GM23338 (cell line): ENCODE measurements around the gene ERI3. TPM values are rescaled to one million over a fixed set of nuclear protein-coding genes. Genes with fewer than 3 reads are reported as not detected.

Source experiments
- ATAC-seq: fragments of 200-7000 bp; cut with Tn5 transposase; 3 replicates; pipeline ENCODE4 v1.9.1; 2020
- DNase-seq: peaks from one replicate; pipeline ENCODE4 v3.0.0-alpha.2; 2015; ENCODE audit warnings: low spot score
- H2AFZ ChIP-seq: fragments of 200-600 bp; sonication (generic); 2 replicates; pipeline ENCODE4 v1.8.0; 2016; ENCODE audit warnings: antibody characterized with exemption, mild to moderate bottlenecking, moderate library complexity
- H3F3A ChIP-seq: fragments of 200-600 bp; sonication (generic); replicated peaks from 2 replicates; pipeline ENCODE4 v1.8.0; 2017; ENCODE audit warnings: antibody characterized with exemption, mixed run types, low read depth
- H3K27ac ChIP-seq: fragments of 200-600 bp; sonication (generic); 2 replicates; pipeline ENCODE4 v1.6.1; 2016; ENCODE audit warnings: low read depth
- H3K27me3 ChIP-seq: fragments of 200-600 bp; sonication (generic); 2 replicates; pipeline ENCODE4 v1.8.0; 2016; ENCODE audit warnings: mild to moderate bottlenecking, mixed run types, moderate library complexity; ENCODE audit not compliant: insufficient read depth
- H3K36me3 ChIP-seq: fragments of 200-600 bp; sonication (generic); 2 replicates; pipeline ENCODE4 v1.8.0; 2016; ENCODE audit warnings: mild to moderate bottlenecking; ENCODE audit not compliant: insufficient read depth
- H3K4me1 ChIP-seq: fragments of 200-600 bp; sonication (generic); 2 replicates; pipeline ENCODE4 v1.8.0; 2016; ENCODE audit warnings: mild to moderate bottlenecking, moderate library complexity; ENCODE audit not compliant: insufficient read depth
- H3K4me2 ChIP-seq: fragments of 200-600 bp; sonication (generic); 2 replicates; pipeline ENCODE4 v1.7.1; 2017; ENCODE audit warnings: mixed run types
- H3K4me3 ChIP-seq: fragments of 200-600 bp; sonication (generic); 2 replicates; pipeline ENCODE4 v1.6.1; 2016; ENCODE audit warnings: mixed run types
- H3K79me2 ChIP-seq: fragments of 200-600 bp; sonication (generic); replicated peaks from 2 replicates; pipeline ENCODE4 v1.8.0; 2017; ENCODE audit warnings: mild to moderate bottlenecking; ENCODE audit not compliant: insufficient read depth
- H3K9me2 ChIP-seq: fragments of 200-600 bp; sonication (generic); 2 replicates; pipeline ENCODE4 v1.8.0; 2017; ENCODE audit not compliant: insufficient read depth
- H4K20me1 ChIP-seq: fragments of 200-600 bp; sonication (generic); replicated peaks from 2 replicates; pipeline ENCODE4 v1.8.0; 2017; ENCODE audit warnings: mild to moderate bottlenecking; ENCODE audit not compliant: insufficient read depth
- H3K27ac Mint-ChIP-seq: 2 replicates; pipeline ENCODE4 v1.8.0; 2020; ENCODE audit warnings: inconsistent platforms, mild to moderate bottlenecking, moderate library complexity, mixed read lengths
- H3K27me3 Mint-ChIP-seq: 3 replicates; pipeline ENCODE4 v1.8.0; 2022; ENCODE audit warnings: low read depth, mild to moderate bottlenecking, moderate library complexity, mixed read lengths, inconsistent platforms; ENCODE audit not compliant: insufficient read depth, poor library complexity
- H3K36me3 Mint-ChIP-seq: 3 replicates; pipeline ENCODE4 v1.8.0; 2021; ENCODE audit warnings: low read depth, mild to moderate bottlenecking, inconsistent platforms, moderate library complexity, mixed read lengths
- H3K4me1 Mint-ChIP-seq: 3 replicates; pipeline ENCODE4 v1.8.0; 2020; ENCODE audit warnings: mild to moderate bottlenecking, inconsistent platforms, mixed read lengths
- H3K4me3 Mint-ChIP-seq: 3 replicates; pipeline ENCODE4 v1.8.0; 2021; ENCODE audit warnings: moderate library complexity, mild to moderate bottlenecking, inconsistent platforms, mixed read lengths
- H3K9me3 Mint-ChIP-seq: 3 replicates; pipeline ENCODE4 v1.8.0; 2020; ENCODE audit warnings: moderate library complexity, mild to moderate bottlenecking, inconsistent platforms, mixed read lengths
- EZH2 ChIP-seq: fragments of 200-600 bp; sonication (generic); IDR thresholded peaks from one replicate; pipeline ENCODE4 v1.8.0; 2017; ENCODE audit warnings: antibody characterized with exemption, mild to moderate bottlenecking, low read depth; ENCODE audit not compliant: unreplicated experiment
- EZH2phosphoT487 ChIP-seq: fragments of 200-600 bp; sonication (generic); IDR thresholded peaks from one replicate; pipeline ENCODE4 v1.8.1; 2018; ENCODE audit warnings: antibody characterized with exemption; ENCODE audit not compliant: unreplicated experiment
- JUNB ChIP-seq: IDR thresholded peaks from one replicate; pipeline ENCODE4 v1.6.1; 2016; ENCODE audit warnings: antibody characterized with exemption; ENCODE audit not compliant: unreplicated experiment
- NANOG ChIP-seq: IDR thresholded peaks from 2 replicates; pipeline ENCODE4 v1.6.1; 2016; ENCODE audit warnings: antibody characterized with exemption, borderline replicate concordance
- ZNF114 ChIP-seq: fragments of 250-450 bp; sonication (Bioruptor Pico); IDR thresholded peaks from 2 replicates; pipeline ENCODE4 v1.5.0; 2020; ENCODE audit warnings: mild to moderate bottlenecking, moderate library complexity
- ZNF331 ChIP-seq: fragments of 250-450 bp; sonication (Bioruptor Pico); IDR thresholded peaks from 2 replicates; pipeline ENCODE4 v1.5.0; 2020; ENCODE audit warnings: low read depth, mild to moderate bottlenecking, moderate library complexity
- polyA plus RNA-seq: library from polyadenylated mRNA; unstranded; fragments of >200 nt; fragmentation: Nextera tagmentation; extraction: Ambion mirVana; gene quantifications from 2 replicates; pipeline ENCODE4 v1.2.1, GENCODE V29; 2016
- total RNA-seq: library from RNA; depleted of rRNA; stranded (reverse); fragments of >200 nt; shearing (Covaris generic); gene quantifications from 2 replicates; pipeline ENCODE4 v1.2.3, GENCODE V29; 2014
- TF ChIP-seq, protein P1 (sequence below): IDR thresholded peaks from 2 replicates; pipeline ENCODE4 v1.6.1; 2016; ENCODE audit warnings: antibody characterized with exemption
- TF ChIP-seq, protein P2 (sequence below): fragments of 250-450 bp; sonication (Bioruptor Pico); IDR thresholded peaks from 2 replicates; pipeline ENCODE4 v1.5.0; 2020; ENCODE audit warnings: mild to moderate bottlenecking, moderate library complexity
- TF ChIP-seq, protein P3 (sequence below): IDR thresholded peaks from one replicate; pipeline ENCODE4 v1.6.1; 2018; ENCODE audit warnings: antibody characterized with exemption; ENCODE audit not compliant: unreplicated experiment

The ERI3 gene
- total and polyA plus RNA-seq, 2 experiments from 2014 or later: 63.0 to 70.1 TPM

DNA sequence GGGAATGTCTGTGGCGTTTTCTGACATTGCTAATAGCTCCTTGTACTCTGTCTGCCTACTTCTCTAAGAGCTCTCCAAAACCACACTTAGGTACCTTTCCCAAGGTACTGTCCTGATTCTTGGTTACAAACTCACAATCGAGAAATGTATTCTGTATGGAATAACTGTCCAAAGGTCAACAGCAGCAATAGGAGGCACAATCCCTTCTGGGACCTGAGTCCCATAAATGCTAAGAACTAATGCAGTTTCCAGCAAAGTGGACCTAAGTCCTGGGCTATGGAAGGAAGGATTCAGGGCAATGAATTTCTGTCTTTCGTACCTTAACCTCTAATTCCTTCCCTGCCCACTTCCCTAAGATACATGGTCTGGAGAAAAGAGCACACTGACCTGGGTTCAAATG is 82.1 kb downstream of the ERI3 start:
- H3K9me3 Mint-ChIP-seq: no peaks in the 10 kb centered on the region
- H3K4me1 ChIP-seq: peaks cover 4% of the 10 kb centered on the region
- no peak overlapping the region for H3K27ac Mint-ChIP-seq

DNA sequence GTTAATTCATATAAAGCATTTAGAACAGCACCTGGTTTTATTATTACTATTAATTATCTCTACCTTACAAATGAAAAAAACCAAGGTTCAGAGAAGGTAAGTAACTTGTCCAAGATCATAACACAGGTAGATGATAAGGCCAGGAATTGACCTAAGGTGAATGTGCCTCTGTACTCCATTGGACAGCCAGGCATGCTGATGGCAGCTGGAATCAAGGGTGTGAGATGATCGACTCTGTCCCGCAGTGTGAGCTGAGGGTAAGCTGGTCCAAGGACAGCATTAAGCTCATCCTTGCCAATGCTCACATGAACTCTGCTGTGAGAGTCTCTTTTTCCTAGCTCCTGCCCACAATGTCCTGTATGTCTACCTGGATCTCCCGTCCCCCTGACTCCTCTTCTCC is 83.4 kb downstream of the ERI3 start:
- ATAC-seq: no peak
- Histone ChIP-seq H3K4me3 (no peak overlapping the region), H3K27me3 (no peaks in the 10 kb centered on the region), H3K27ac (no peak overlapping the region), H3K79me2 (no peaks in the 10 kb centered on the region), H3K36me3 (no peaks in the 10 kb centered on the region), H3F3A (0 out of 2 replicates have a peak, but pooled peaks cover 1% of the 10 kb centered on the region), H3K4me2 (no peak overlapping the region), H2AFZ (no peak overlapping the region), H3K4me1 (peaks cover 4% of the 10 kb centered on the region), H3K9me2 (no peaks in the 10 kb centered on the region), H4K20me1 (peaks cover 17% of the 10 kb centered on the region)
- Mint-ChIP-seq H3K4me1 (peaks cover 9% of the 10 kb centered on the region), H3K27me3 (peaks cover 4% of the 10 kb centered on the region), H3K4me3 (no peak overlapping the region), H3K36me3 (no peaks in the 10 kb centered on the region), H3K9me3 (no peaks in the 10 kb centered on the region), H3K27ac (no peak overlapping the region)
- no peak for DNase-seq
- no peak for TF ChIP-seq JUNB
- no peak for TF ChIP-seq ZNF331
- TF ChIP-seq, protein P1, sequence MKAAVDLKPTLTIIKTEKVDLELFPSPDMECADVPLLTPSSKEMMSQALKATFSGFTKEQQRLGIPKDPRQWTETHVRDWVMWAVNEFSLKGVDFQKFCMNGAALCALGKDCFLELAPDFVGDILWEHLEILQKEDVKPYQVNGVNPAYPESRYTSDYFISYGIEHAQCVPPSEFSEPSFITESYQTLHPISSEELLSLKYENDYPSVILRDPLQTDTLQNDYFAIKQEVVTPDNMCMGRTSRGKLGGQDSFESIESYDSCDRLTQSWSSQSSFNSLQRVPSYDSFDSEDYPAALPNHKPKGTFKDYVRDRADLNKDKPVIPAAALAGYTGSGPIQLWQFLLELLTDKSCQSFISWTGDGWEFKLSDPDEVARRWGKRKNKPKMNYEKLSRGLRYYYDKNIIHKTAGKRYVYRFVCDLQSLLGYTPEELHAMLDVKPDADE: no peak
- TF ChIP-seq, protein P2, sequence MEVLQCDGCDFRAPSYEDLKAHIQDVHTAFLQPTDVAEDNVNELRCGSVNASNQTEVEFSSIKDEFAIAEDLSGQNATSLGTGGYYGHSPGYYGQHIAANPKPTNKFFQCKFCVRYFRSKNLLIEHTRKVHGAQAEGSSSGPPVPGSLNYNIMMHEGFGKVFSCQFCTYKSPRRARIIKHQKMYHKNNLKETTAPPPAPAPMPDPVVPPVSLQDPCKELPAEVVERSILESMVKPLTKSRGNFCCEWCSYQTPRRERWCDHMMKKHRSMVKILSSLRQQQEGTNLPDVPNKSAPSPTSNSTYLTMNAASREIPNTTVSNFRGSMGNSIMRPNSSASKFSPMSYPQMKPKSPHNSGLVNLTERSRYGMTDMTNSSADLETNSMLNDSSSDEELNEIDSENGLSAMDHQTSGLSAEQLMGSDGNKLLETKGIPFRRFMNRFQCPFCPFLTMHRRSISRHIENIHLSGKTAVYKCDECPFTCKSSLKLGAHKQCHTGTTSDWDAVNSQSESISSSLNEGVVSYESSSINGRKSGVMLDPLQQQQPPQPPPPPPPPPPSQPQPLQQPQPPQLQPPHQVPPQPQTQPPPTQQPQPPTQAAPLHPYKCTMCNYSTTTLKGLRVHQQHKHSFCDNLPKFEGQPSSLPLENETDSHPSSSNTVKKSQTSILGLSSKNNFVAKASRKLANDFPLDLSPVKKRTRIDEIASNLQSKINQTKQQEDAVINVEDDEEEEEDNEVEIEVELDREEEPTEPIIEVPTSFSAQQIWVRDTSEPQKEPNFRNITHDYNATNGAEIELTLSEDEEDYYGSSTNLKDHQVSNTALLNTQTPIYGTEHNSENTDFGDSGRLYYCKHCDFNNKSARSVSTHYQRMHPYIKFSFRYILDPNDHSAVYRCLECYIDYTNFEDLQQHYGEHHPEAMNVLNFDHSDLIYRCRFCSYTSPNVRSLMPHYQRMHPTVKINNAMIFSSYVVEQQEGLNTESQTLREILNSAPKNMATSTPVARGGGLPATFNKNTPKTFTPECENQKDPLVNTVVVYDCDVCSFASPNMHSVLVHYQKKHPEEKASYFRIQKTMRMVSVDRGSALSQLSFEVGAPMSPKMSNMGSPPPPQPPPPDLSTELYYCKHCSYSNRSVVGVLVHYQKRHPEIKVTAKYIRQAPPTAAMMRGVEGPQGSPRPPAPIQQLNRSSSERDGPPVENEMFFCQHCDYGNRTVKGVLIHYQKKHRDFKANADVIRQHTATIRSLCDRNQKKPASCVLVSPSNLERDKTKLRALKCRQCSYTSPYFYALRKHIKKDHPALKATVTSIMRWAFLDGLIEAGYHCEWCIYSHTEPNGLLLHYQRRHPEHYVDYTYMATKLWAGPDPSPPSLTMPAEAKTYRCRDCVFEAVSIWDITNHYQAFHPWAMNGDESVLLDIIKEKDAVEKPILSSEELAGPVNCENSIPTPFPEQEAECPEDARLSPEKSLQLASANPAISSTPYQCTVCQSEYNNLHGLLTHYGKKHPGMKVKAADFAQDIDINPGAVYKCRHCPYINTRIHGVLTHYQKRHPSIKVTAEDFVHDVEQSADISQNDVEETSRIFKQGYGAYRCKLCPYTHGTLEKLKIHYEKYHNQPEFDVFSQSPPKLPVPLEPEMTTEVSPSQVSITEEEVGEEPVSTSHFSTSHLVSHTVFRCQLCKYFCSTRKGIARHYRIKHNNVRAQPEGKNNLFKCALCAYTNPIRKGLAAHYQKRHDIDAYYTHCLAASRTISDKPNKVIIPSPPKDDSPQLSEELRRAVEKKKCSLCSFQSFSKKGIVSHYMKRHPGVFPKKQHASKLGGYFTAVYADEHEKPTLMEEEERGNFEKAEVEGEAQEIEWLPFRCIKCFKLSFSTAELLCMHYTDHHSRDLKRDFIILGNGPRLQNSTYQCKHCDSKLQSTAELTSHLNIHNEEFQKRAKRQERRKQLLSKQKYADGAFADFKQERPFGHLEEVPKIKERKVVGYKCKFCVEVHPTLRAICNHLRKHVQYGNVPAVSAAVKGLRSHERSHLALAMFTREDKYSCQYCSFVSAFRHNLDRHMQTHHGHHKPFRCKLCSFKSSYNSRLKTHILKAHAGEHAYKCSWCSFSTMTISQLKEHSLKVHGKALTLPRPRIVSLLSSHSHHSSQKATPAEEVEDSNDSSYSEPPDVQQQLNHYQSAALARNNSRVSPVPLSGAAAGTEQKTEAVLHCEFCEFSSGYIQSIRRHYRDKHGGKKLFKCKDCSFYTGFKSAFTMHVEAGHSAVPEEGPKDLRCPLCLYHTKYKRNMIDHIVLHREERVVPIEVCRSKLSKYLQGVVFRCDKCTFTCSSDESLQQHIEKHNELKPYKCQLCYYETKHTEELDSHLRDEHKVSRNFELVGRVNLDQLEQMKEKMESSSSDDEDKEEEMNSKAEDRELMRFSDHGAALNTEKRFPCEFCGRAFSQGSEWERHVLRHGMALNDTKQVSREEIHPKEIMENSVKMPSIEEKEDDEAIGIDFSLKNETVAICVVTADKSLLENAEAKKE: no peak

More for the DNA sequence above, 82.1 kb downstream of the ERI3 start:
- Histone ChIP-seq H3K79me2 (no peaks in the 10 kb centered on the region), H3F3A (0 out of 2 replicates have a peak, but pooled peaks cover 5% of the 10 kb centered on the region), H3K4me3 (no peak overlapping the region), H3K27ac (no peak overlapping the region), H4K20me1 (peaks cover 17% of the 10 kb centered on the region; the same call in 1 of the 2 replicates), H3K9me2 (no peaks in the 10 kb centered on the region), H3K27me3 (no peaks in the 10 kb centered on the region), H3K36me3 (no peaks in the 10 kb centered on the region), H3K4me2 (no peak overlapping the region), H2AFZ (no peak overlapping the region)
- H3K27me3 Mint-ChIP-seq: peaks cover 2% of the 10 kb centered on the region
- DNase-seq (no peak), ATAC-seq (no peak)
- no peaks in the 10 kb centered on the region for H3K36me3 Mint-ChIP-seq
- H3K4me1 Mint-ChIP-seq: peaks cover 9% of the 10 kb centered on the region
- no peak overlapping the region for H3K4me3 Mint-ChIP-seq
- TF ChIP-seq EZH2 (no peak), ZNF114 (CRISPR knock-in tag) (no peak), JUNB (no peak), ZNF331 (no peak), NANOG (no peak), EZH2phosphoT487 (no peak)
- TF ChIP-seq, protein P3, sequence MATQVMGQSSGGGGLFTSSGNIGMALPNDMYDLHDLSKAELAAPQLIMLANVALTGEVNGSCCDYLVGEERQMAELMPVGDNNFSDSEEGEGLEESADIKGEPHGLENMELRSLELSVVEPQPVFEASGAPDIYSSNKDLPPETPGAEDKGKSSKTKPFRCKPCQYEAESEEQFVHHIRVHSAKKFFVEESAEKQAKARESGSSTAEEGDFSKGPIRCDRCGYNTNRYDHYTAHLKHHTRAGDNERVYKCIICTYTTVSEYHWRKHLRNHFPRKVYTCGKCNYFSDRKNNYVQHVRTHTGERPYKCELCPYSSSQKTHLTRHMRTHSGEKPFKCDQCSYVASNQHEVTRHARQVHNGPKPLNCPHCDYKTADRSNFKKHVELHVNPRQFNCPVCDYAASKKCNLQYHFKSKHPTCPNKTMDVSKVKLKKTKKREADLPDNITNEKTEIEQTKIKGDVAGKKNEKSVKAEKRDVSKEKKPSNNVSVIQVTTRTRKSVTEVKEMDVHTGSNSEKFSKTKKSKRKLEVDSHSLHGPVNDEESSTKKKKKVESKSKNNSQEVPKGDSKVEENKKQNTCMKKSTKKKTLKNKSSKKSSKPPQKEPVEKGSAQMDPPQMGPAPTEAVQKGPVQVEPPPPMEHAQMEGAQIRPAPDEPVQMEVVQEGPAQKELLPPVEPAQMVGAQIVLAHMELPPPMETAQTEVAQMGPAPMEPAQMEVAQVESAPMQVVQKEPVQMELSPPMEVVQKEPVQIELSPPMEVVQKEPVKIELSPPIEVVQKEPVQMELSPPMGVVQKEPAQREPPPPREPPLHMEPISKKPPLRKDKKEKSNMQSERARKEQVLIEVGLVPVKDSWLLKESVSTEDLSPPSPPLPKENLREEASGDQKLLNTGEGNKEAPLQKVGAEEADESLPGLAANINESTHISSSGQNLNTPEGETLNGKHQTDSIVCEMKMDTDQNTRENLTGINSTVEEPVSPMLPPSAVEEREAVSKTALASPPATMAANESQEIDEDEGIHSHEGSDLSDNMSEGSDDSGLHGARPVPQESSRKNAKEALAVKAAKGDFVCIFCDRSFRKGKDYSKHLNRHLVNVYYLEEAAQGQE: no peak
